ENCODE results near the gene ZNF784.

DNA sequence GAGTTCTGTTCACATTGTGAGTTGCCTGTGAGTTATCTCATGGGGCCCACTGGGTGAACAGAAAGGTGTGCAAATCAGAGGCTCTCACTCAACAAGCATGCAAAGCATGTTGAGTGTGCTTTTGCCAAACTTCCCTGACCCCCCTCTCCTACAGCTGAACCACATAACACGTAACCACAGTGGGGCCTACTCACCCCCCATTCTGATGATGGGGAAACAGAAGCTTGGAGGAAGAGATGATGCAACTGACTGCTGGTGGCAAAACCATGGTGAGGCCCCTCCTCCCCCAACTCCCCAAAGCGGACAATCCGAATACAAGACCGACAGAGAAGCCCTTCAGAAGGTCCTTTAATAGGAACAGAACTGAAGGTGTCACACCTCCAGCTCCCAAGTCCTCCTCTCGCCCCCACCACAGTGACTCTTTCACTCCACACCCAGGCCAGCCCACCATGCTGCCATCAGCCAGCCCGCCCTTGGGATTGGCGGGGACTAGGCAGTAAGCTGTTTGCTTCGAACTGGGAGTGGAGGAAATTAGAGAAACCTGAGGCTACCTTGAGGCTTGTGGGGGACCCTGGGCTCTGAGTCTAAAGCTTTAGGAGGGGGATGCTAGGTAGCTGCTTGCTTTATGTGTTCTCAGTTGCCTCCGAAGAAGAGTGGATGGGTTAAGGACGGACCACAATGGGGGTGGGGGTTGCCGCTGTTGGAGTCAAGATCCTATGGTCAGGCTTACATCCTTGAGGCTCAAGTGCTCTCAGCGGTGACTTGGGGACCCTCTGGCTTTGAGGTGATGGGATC, 3.8 kb downstream of the ZNF784 start:
- no peak for TF ChIP-seq POLR2A (IDR thresholded peaks at IDR 0.05)
- TF ChIP-seq, protein P1, sequence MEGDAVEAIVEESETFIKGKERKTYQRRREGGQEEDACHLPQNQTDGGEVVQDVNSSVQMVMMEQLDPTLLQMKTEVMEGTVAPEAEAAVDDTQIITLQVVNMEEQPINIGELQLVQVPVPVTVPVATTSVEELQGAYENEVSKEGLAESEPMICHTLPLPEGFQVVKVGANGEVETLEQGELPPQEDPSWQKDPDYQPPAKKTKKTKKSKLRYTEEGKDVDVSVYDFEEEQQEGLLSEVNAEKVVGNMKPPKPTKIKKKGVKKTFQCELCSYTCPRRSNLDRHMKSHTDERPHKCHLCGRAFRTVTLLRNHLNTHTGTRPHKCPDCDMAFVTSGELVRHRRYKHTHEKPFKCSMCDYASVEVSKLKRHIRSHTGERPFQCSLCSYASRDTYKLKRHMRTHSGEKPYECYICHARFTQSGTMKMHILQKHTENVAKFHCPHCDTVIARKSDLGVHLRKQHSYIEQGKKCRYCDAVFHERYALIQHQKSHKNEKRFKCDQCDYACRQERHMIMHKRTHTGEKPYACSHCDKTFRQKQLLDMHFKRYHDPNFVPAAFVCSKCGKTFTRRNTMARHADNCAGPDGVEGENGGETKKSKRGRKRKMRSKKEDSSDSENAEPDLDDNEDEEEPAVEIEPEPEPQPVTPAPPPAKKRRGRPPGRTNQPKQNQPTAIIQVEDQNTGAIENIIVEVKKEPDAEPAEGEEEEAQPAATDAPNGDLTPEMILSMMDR (IDR thresholded peaks at IDR 0.05): no peak

Data from lower leg skin (tissue), 3 donors.